GM11168 (cell line): ENCODE data around the gene CENPX.

Experiments used
- in situ Hi-C: fragments of 300-500 bp; cut with MboI; formaldehyde crosslinking; loops from one replicate; pipeline ENCODE4 v1.12.0; 2022; ENCODE audit warnings: low sequenced_read_pairs; ENCODE audit not compliant: unreplicated experiment

CENPX gene

GRCh38 chr17:82022310-82022980 is at the start of gene CENPX:
Gene CENPX, minus strand, starts transcription at chr17:82022878. Its CDS starts 17 bp downstream, at chr17:82022861.
- in situ Hi-C loops = no loop called here

- in situ Hi-C loops = no loop called here
Observed at GRCh38 chr17:82070611-82071010, 47.9 kb upstream of the CENPX start.

GRCh38 chr17:82065638-82066303 is 43.1 kb upstream of the CENPX start, which contains the start of gene DUS1L:
Gene DUS1L, minus strand, starts transcription at chr17:82065804. Its CDS starts 745 bp downstream, at chr17:82065059.
- in situ Hi-C loops = no loop called here

- in situ Hi-C loops = no loop called here
Observed at GRCh38 chr17:82065193-82065637, 42.5 kb upstream of the CENPX start.

DNA sequence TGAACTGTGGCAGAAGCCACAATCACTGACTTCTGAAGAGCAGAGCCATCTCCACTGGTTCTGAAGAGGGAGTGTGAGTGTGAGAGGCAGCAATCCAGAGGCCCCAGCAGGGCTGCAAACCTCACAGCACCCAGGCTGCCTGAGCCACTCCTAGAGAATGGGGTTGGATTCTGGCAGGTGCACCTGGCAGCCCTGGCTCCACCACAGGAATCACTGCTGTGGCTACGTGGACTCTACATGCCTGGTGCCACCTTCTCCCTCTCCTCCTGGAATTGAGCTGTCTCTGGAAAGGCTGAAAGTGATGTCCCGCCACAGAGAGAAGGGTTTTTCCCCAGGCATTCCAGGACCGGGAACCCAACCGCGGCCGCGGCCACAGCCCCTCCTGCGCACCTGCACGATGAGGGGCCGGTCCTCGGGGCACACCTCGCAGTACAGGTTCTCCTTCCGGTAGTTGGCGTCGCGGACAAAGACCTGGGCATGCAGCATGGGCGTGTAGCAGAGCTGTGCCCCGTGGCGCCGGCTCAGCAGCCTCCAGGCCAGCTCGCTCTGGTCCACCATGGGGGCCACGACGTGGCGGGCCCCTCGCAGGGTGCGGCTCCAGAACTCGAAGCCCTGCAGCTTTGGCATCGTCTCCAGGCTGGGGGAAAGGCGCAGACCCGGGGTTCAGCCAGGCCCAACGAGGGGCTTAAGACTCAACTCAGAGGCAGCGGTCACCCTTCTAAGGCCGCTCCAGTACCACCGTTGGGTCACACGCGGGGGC is 41.9 kb upstream of the CENPX start:
- in situ Hi-C loops = no loop called here

DNA sequence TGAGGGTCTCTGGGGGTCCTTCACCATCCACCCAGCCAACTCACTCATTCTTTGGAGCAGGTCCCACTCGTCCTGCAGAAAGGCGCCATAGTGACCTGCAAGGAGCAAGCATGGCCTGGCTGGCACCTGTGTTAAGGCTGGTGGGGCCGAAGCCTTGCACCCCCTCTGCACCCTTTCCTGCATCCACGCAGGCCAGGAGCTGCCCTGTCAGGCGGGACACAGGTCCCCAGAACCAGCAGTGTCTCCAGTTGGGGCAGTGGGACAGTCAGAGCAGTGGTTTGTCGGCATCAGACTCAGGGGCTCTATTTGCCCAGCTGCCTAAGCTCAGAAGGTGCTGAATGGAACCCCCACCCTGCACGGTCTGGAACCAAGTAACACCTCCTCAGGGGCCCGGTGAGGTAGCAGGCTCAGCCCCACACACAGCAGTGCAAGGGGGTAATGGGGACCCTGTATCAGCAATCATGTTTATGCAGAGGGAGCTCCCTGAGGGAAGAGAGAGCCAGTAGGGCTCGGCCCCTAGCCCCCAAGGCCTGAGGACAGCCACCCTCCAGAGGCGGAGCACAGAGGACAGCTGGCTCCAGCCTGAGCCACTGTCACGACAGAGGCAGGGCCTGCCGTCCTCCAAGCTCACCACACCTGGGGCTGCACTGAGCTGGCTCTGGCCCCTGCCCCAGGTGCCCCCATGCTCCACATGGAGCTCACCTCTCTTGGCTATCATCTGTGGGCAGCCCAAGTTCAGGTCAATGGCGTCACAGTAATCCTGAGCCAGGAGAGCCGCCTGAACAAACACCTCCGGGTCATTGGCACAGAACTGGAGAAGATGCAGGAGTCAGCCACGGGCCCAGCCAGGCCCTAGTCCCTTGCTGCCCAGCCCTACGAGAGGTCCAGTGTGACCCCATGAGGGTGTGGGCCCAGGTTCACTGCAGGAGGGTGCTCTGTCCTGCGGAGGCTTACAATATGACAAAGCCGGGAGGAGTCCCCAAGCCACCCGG is 41.0 kb upstream of the CENPX start:
- in situ Hi-C loops = no loop called here

DNA sequence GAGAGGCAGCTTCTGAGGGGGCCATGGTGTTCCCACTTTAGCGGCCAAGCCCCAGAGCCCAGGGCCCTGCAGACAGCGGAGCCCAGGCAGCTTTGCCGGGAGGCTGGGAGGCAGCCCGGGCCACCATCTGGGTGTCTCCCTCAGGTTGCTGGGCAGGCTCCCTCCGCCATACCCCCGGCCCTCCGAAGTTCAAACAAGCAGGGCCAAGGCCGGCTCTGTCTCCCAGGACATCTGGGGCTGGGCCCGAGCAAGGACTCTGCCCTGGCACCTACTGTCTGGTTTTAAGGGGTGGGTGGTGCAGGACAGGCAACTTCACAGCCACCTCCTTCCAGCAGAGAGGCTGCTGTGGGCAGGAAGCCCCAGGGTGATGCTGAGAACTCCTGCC is 40.3 kb upstream of the CENPX start:
- in situ Hi-C loops = no loop called here

- in situ Hi-C loops = no loop called here
Observed at GRCh38 chr17:82062076-82062983, 39.7 kb upstream of the CENPX start.

- in situ Hi-C loops = no loop called here
Observed at GRCh38 chr17:82061047-82061925, 38.6 kb upstream of the CENPX start.

GRCh38 chr17:82060614-82061013 is 37.9 kb upstream of the CENPX start:
- in situ Hi-C loops = no loop called here

DNA sequence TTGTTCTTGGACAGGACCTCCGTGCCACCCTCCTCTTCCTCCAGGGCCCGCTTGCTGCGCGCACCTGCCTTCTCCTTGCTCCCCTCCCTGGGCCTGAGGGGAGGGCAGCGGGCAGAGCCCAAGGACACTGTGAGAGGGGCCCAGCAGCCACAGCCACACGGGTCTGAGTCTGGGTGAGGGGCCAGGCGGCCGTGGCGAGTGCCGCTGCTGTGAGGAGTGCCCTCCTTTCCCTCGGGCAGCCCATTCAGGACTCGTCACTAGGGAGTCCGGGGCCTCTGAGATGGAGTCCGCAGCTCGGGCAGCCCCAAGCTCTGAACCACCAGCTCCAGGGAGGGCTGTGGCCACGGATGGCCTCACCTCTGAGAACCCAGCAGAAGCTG is 37.3 kb upstream of the CENPX start:
- in situ Hi-C loops = no loop called here

DNA sequence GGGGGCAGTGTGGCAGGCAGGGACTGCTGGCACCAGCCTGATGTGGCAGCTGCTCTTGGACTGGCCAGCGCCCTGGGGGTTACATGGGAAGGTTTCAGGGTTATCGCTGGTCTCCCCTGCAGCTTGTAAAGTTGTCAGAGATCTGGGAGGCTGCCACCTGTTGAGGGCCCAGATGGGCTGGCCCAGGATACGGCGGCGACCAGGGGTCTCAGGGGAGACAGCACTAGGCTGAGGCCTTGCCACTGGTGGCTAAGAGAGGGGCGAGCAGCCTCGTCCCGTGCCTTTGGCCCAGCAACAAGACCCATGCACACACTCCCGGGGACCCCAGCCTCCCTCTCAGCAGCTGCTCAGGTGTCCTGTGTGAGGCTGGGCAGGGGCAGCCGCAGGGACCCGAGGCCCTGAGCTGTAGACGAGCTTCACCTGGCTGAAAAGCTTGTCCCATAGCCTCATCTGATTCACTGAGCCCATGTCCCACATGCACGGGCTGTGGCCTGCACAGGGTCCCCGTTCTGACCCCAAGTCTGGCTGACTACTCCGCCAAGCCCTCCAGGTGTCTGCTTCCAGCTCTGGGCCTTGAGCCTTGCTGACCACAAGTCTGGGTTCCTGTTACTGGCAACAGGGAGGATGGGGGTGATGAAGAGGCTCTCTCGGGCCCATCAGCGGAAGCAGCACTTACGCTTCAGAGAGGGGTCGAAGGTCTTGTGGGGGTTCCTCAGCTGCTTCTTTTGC is 36.8 kb upstream of the CENPX start:
- in situ Hi-C loops = no loop called here

DNA sequence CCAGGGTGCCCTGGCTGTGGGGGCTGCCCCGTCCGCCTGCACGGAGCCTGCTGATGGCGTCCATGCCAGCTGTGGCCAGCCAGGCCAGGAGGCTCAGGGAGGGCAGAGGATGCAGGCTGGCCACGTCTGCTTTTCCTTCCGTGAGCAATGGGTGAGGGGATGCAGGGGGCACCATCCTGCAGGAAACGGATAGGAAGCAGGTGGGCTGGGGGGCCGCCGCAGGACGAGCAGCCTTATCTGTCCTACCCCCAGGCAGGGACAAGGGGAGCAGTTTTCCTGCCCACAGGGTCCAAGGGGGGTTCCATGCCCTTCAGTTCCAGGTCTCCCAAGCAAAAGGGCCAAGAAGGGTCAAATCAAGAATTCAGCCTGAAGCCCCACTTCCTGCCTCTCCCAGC is 36.2 kb upstream of the CENPX start:
- in situ Hi-C loops = no loop called here

- in situ Hi-C loops = no loop called here
Observed at GRCh38 chr17:82058230-82058854, 35.7 kb upstream of the CENPX start.

DNA sequence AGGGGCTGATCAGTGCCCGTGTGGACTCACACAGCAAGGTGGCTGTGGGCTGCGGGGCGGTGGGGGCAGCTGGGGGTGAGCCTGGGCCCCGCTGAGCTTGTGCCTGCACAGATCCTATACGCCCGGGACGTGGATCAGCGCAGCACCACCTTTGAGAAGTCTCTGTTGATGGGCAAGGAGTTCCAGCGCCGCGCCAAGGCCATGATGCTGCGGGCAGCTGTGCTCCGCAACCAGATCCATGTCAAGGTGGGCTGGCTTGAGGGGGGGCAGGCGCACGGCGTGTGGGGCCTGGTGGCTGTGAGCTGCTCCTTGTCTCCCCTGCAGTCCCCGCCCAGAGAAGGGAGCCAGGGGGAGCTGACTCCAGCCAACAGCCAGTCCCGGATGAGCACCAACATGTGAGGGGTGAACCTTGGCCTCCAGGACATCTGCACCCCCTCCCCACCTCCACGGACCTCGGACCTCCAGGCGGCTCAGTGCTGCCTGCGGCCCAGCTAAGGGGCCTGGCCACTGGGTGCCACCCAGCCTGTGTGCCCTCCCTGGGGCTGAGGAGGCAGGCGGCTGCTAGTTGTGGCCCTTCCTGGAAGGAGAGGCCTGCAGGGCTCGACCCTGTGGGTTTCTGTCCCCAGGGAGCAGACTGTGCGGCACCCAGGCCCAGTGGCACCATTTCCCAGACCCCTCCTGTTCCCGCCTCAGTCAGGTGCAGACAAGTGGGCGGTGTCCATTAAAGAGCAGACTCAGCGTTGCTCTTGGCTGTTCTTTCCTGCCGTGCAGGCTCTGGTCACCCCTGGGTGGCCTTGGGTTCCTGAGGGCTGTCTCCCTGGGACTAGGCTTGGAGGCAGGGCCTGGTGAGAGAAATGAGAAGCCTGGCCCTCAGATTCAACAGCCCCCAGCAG is 34.3 kb upstream of the CENPX start:
- in situ Hi-C loops = no loop called here
